IPS-18a (cell line): ENCODE data around the gene ZNF816.
"Not testable (repeated sequence)": the region's sequence is repeated elsewhere in the genome, so short reads cannot be mapped to it uniquely, and the experiment has no call there.

ENCODE experiments used
- H3K27ac ChIP-seq: one replicate; pipeline ENCODE4 v1.5.1; 2013; ENCODE audit warnings: low read length
- H3K27me3 ChIP-seq: one replicate; pipeline ENCODE4 v1.6.1; 2013; ENCODE audit warnings: mild to moderate bottlenecking, low read length; ENCODE audit not compliant: control insufficient read depth, insufficient read depth
- H3K36me3 ChIP-seq: one replicate; pipeline ENCODE4 v1.6.1; 2013; ENCODE audit warnings: low read depth, low read length; ENCODE audit not compliant: control insufficient read depth
- H3K4me1 ChIP-seq: one replicate; pipeline ENCODE4 v1.6.1; 2013; ENCODE audit warnings: low read depth, low read length; ENCODE audit not compliant: control insufficient read depth
- H3K4me3 ChIP-seq: one replicate; pipeline ENCODE4 v1.5.1; 2013; ENCODE audit warnings: low read length
- H3K9ac ChIP-seq: one replicate; pipeline ENCODE4 v1.6.1; 2013; ENCODE audit warnings: mild to moderate bottlenecking, low read length, moderate library complexity
- H3K9me3 ChIP-seq: one replicate; pipeline ENCODE4 v1.6.1; 2013; ENCODE audit warnings: low read depth, low read length; ENCODE audit not compliant: control insufficient read depth

ZNF816 gene

GRCh38 chr19:52957591-52957990, 5.1 kb downstream of the ZNF816 start:
- Histone ChIP-seq H3K9me3 (no peaks in the 10 kb centered on the region), H3K9ac (no peak overlapping the region), H3K36me3 (peaks cover 18% of the 10 kb centered on the region), H3K27ac (no peak overlapping the region), H3K4me3 (no peak overlapping the region), H3K4me1 (peaks cover 3% of the 10 kb centered on the region), H3K27me3 (no peaks in the 10 kb centered on the region)

GRCh38 chr19:52956917-52957316, 5.8 kb downstream of the ZNF816 start:
- no peak overlapping the region for H3K4me3 ChIP-seq
- H3K4me1 ChIP-seq = peaks cover 3% of the 10 kb centered on the region
- H3K9me3 ChIP-seq = no peaks in the 10 kb centered on the region
- H3K9ac ChIP-seq = no peak overlapping the region
- no peaks in the 10 kb centered on the region for H3K27me3 ChIP-seq
- peaks cover 24% of the 10 kb centered on the region for H3K36me3 ChIP-seq
- H3K27ac ChIP-seq = no peak overlapping the region

GRCh38 chr19:52949422-52949821, 13.3 kb downstream of the ZNF816 start:
- peaks cover 28% of the 10 kb centered on the region for H3K9me3 ChIP-seq
- no peak overlapping the region for H3K4me3 ChIP-seq
- peaks cover 36% of the 10 kb centered on the region for H3K36me3 ChIP-seq
- peaks cover 9% of the 10 kb centered on the region for H3K4me1 ChIP-seq
- no peak overlapping the region for H3K27ac ChIP-seq
- H3K9ac ChIP-seq = no peak overlapping the region
- H3K27me3 ChIP-seq = no peaks in the 10 kb centered on the region

- H3K36me3 ChIP-seq = peaks cover 36% of the 10 kb centered on the region
- H3K9ac ChIP-seq = no peak overlapping the region
- no peaks in the 10 kb centered on the region for H3K27me3 ChIP-seq
- H3K27ac ChIP-seq = no peak overlapping the region
- H3K4me1 ChIP-seq = peaks cover 13% of the 10 kb centered on the region
- H3K9me3 ChIP-seq = peaks cover 28% of the 10 kb centered on the region
- no peak overlapping the region for H3K4me3 ChIP-seq
Measured at GRCh38 chr19:52948025-52948770, 14.5 kb downstream of the ZNF816 start.

- H3K9ac ChIP-seq = no peak overlapping the region
- H3K27ac ChIP-seq = no peak overlapping the region
- H3K36me3 ChIP-seq = peaks cover 21% of the 10 kb centered on the region
- H3K4me1 ChIP-seq = peaks cover 13% of the 10 kb centered on the region
- H3K9me3 ChIP-seq = peaks cover 26% of the 10 kb centered on the region
- peak overlapping the region; percentile 47 for H3K4me3 ChIP-seq
- H3K27me3 ChIP-seq = no peaks in the 10 kb centered on the region
Measured at GRCh38 chr19:52946322-52947310, 16.1 kb downstream of the ZNF816 start.

GRCh38 chr19:52945652-52946321, 16.9 kb downstream of the ZNF816 start:
- Histone ChIP-seq H3K36me3 (peaks cover 13% of the 10 kb centered on the region), H3K9me3 (peaks cover 18% of the 10 kb centered on the region), H3K4me3 (peak overlapping the region; percentile 47), H3K27me3 (no peaks in the 10 kb centered on the region), H3K9ac (no peak overlapping the region), H3K4me1 (peaks cover 13% of the 10 kb centered on the region), H3K27ac (no peak overlapping the region)

- not testable (repeated sequence) for H3K9ac ChIP-seq, H3K4me3 ChIP-seq, H3K27ac ChIP-seq, H3K27me3 ChIP-seq, H3K36me3 ChIP-seq
- Histone ChIP-seq H3K4me1 (peaks cover 13% of the 10 kb centered on the region), H3K9me3 (peaks cover 10% of the 10 kb centered on the region)
Measured at GRCh38 chr19:52944703-52945493, 17.8 kb downstream of the ZNF816 start.

GRCh38 chr19:52943884-52944643, 18.6 kb downstream of the ZNF816 start:
- Histone ChIP-seq H3K27me3 (no peaks in the 10 kb centered on the region), H3K4me1 (peaks cover 13% of the 10 kb centered on the region), H3K27ac (peak overlapping the region; percentile 64), H3K9me3 (peaks cover 4% of the 10 kb centered on the region), H3K9ac (no peak overlapping the region), H3K36me3 (no peaks in the 10 kb centered on the region), H3K4me3 (no peak overlapping the region)

GRCh38 chr19:52943134-52943883, 19.4 kb downstream of the ZNF816 start:
- H3K4me3 ChIP-seq = peak overlapping the region; percentile 89
- no peak overlapping the region for H3K27ac ChIP-seq
- H3K9ac ChIP-seq = no peak overlapping the region

More at GRCh38 chr19:52943134-52943883, 19.4 kb downstream of the ZNF816 start:
- Histone ChIP-seq H3K4me1 (peaks cover 13% of the 10 kb centered on the region), H3K36me3 (no peaks in the 10 kb centered on the region), H3K27me3 (no peaks in the 10 kb centered on the region), H3K9me3 (peaks cover 4% of the 10 kb centered on the region)
